ENCODE results near the gene TARDBP. TPM values are rescaled to one million over a fixed set of nuclear protein-coding genes. Genes with fewer than 3 reads are reported as not detected.

The TARDBP gene
- total RNA-seq, 1 experiment from 2014 or later = 207 TPM

- no CpG with 5 or more reads among the region's 18 CpGs for WGBS (ENCODE audit: extremely low coverage, insufficient read length, low lambda C conversion rate)
- no peaks in the 10 kb centered on the region for H3K27me3 ChIP-seq (ENCODE audit: insufficient read depth, low read length)
- H3K56ac ChIP-seq (ENCODE audit: insufficient read length, low read depth, low read length) = no peak overlapping the region
- no peak overlapping the region for H3K14ac ChIP-seq (ENCODE audit: insufficient read depth, low read length)
- H2AK5ac ChIP-seq (ENCODE audit: insufficient read length, low read length) = no peak overlapping the region
- DNase-seq = no peak
- no peak overlapping the region for H3K4ac ChIP-seq (ENCODE audit: low read depth, low read length)
- no peak overlapping the region for H2BK12ac ChIP-seq (ENCODE audit: insufficient read length, low read depth, low read length)
- H3K4me1 ChIP-seq (ENCODE audit: insufficient read depth, low read length) = no peaks in the 10 kb centered on the region
- H3K9me3 Mint-ChIP-seq = no peaks in the 10 kb centered on the region
- TF ChIP-seq CTCF (conservative IDR thresholded peaks at IDR 0.05) = no peak
- no peak overlapping the region for H3K4me3 Mint-ChIP-seq
- H3K4me1 Mint-ChIP-seq = peaks cover 2 to 5% of the 10 kb centered on the region in 2 experiments; a peak in 1 of 4 replicates
- no peak overlapping the region for H4K8ac ChIP-seq (replicated peaks; ENCODE audit: insufficient read length, low read depth, low read length)
- H3K9me3 ChIP-seq (ENCODE audit: control insufficient read depth, low read depth, low read length) = no peaks in the 10 kb centered on the region
- H3T11ph ChIP-seq (ENCODE audit: low read length) = no peak overlapping the region
- H4K5ac ChIP-seq (ENCODE audit: insufficient read length, low read depth, low read length) = no peak overlapping the region
- no peak overlapping the region for H3K18ac ChIP-seq (ENCODE audit: insufficient read length, low read depth, low read length)
- no peaks in the 10 kb centered on the region for H3K23me2 ChIP-seq (ENCODE audit: insufficient read length, low read depth, low read length, poor library complexity, severe bottlenecking)
- no peak overlapping the region for H4K91ac ChIP-seq (ENCODE audit: insufficient read length, low read depth, low read length)
- H2BK15ac ChIP-seq (ENCODE audit: low read depth, low read length) = no peak overlapping the region
- no peak overlapping the region for H2BK20ac ChIP-seq (ENCODE audit: low read depth, low read length, poor library complexity, severe bottlenecking)
- H2BK120ac ChIP-seq (ENCODE audit: low read depth, low read length, poor library complexity, severe bottlenecking) = no peak overlapping the region
- no peaks in the 10 kb centered on the region for H3K79me1 ChIP-seq (ENCODE audit: insufficient read depth, low read depth, low read length, poor library complexity, severe bottlenecking)
- H3K9ac ChIP-seq (ENCODE audit: extremely low read depth, insufficient read length, low read length) = no peak overlapping the region
- no peak overlapping the region for H3K4me2 ChIP-seq (ENCODE audit: insufficient read depth, insufficient read length, low read length)
- H2AFZ ChIP-seq (ENCODE audit: low read length) = no peak overlapping the region
- H3K27me3 Mint-ChIP-seq (ENCODE audit: low read depth) = no peaks in the 10 kb centered on the region
- no peak overlapping the region for H3K23ac ChIP-seq (ENCODE audit: insufficient read length, low read depth, low read length)
- peaks cover 51 to 90% (median 80%) of the 10 kb centered on the region in 3 experiments for H3K36me3 Mint-ChIP-seq (ENCODE audit: insufficient read depth in 1 of 3, low read depth in 3 of 3)
- H3K27ac ChIP-seq (ENCODE audit: insufficient read length, low read depth, low read length) = no peak overlapping the region
- no peak overlapping the region for H2BK5ac ChIP-seq (ENCODE audit: insufficient read length, low read length)
- no peaks in the 10 kb centered on the region for H4K20me1 ChIP-seq (ENCODE audit: control insufficient read depth, insufficient read depth, insufficient read length)
- H3K27ac Mint-ChIP-seq = no peak overlapping the region
- H3K79me2 ChIP-seq (ENCODE audit: insufficient read depth, low read length) = no peaks in the 10 kb centered on the region
Observed at GRCh38 chr1:11067716-11068599, 55.5 kb downstream of the TARDBP start.

Measured in H9 (cell line).